T-helper 17 cell (primary cell): Measurements from ENCODE around the gene IGSF21. TPM values are rescaled to one million over a fixed set of nuclear protein-coding genes. Genes with fewer than 3 reads are reported as not detected.

Source experiments
- ATAC-seq: fragments of 150-1000 bp; cut with Tn5 transposase; 2 replicates; pipeline ENCODE4 v1.10.0; 2021; ENCODE audit warnings: mild to moderate bottlenecking, moderate library complexity
- DNase-seq, 3 donors: peaks; one replicate each; pipeline versions ENCODE4 v3.0.0 to v3.0.0-alpha.2; 2020 to 2021
- H3K9me3 ChIP-seq: one replicate; pipeline ENCODE4 v1.7.0; 2013; ENCODE audit warnings: low read length, mild to moderate bottlenecking; ENCODE audit not compliant: control insufficient read depth, poor library complexity, severe bottlenecking
- H3K27ac Mint-ChIP-seq: one replicate; pipeline ENCODE4 v1.8.0; 2022; ENCODE audit warnings: mild to moderate bottlenecking, moderate library complexity, mixed read lengths
- H3K27me3 Mint-ChIP-seq: one replicate; pipeline ENCODE4 v1.8.0; 2022; ENCODE audit warnings: mixed read lengths
- H3K36me3 Mint-ChIP-seq: one replicate; pipeline ENCODE4 v1.8.0; 2022; ENCODE audit warnings: low read depth, mixed read lengths
- H3K4me1 Mint-ChIP-seq: one replicate; pipeline ENCODE4 v1.8.0; 2022; ENCODE audit warnings: mild to moderate bottlenecking, mixed read lengths
- H3K4me3 Mint-ChIP-seq: one replicate; pipeline ENCODE4 v1.8.0; 2022; ENCODE audit warnings: mild to moderate bottlenecking, moderate library complexity, mixed read lengths
- total RNA-seq, 4 donors: library from RNA in 2 of 4; stranded (reverse) in 2 of 4; gene quantifications; one replicate each; pipeline ENCODE4 v1.2.3 and lab custom pipeline; 2022 to 2026

The IGSF21 gene
- total RNA-seq, 2 donors from 2014 or later = not detected

DNA sequence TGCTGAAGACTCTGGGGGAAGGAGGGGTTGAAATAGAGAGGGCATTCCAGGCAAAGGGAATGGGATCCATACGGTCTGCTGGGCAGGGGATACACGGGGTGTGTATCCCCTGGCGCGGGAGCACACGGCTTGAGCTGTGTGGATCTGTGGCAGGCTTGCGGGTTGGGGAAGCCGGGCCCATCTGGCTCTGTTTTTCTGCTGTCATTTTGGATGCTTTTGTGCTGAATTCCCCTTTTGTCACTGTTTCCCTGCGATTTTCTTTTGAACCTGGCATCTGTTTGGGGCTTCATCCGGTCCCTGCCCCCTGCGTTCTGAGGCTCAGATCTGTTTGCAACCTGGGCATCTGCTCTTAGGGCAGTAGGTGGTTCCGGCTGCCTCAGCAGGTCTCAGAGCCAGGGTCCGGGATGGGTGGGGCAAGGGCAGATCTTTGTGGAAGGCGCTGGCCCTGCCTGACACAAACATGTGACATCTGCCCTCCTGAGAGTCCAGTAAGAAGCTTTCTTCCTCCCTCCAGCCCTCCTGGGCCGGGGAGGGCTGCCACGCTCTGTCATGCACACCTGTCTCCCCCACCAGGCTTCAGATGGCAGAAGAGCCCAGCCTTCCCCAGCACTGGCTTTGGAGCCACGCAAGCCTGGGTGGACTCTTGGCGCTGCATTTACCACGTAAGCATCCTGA is 84.0 kb downstream of the IGSF21 start:
- peaks cover 2% of the 10 kb centered on the region for H3K4me1 Mint-ChIP-seq
- no peak overlapping the region for H3K4me3 Mint-ChIP-seq
- no peak for ATAC-seq
- H3K27me3 Mint-ChIP-seq = peaks cover 77% of the 10 kb centered on the region
- no peaks in the 10 kb centered on the region for H3K36me3 Mint-ChIP-seq
- DNase-seq = no peak
- H3K9me3 ChIP-seq = no peaks in the 10 kb centered on the region
- H3K27ac Mint-ChIP-seq = no peak overlapping the region

DNA sequence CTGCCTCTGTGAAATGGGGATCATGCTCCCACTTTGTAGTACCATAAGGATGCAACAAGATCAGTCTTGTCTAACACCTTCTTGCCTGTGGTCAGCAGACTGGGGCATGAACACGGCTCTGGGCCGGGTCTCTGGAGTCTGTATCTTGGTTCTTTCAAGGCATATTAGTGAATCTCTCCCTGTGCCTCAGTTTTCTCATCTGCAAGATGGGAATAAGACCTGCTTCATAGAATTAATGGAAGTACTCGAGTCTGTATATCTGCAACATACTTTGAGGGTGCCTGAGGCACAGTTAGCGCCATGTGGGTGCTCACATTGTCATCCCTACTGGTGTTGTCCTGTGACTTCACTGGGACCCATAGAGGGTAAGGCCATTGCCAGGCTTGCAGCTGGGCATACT is 84.6 kb downstream of the IGSF21 start:
- DNase-seq (no peak), ATAC-seq (no peak)
- Mint-ChIP-seq H3K27ac (no peak overlapping the region), H3K4me3 (no peak overlapping the region), H3K4me1 (peaks cover 2% of the 10 kb centered on the region), H3K27me3 (peaks cover 75% of the 10 kb centered on the region), H3K36me3 (no peaks in the 10 kb centered on the region)
- H3K9me3 ChIP-seq = no peaks in the 10 kb centered on the region

DNA sequence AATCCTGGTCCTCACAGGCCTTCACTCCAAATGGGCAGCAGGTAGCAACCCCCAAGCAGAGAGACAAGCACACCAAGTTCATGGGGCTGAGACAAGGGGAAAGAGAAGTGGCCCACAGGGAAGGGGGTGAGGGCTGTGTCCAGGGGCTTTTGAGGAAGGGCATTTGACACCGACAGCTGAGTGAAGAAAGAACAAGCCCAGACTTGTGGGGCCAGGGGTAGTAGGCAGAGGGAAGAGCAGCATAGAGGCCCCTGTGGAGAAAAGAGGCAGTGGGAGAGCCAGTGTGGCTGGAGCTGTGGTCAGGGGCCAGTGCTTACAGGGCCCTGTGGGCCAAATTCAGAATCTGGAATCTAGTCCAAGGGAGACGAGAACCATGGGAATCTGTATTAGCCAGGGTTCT is 85.4 kb downstream of the IGSF21 start:
- Mint-ChIP-seq H3K36me3 (no peaks in the 10 kb centered on the region), H3K4me3 (no peak overlapping the region), H3K4me1 (peaks cover 2% of the 10 kb centered on the region), H3K27me3 (peaks cover 77% of the 10 kb centered on the region), H3K27ac (no peak overlapping the region)
- DNase-seq = no peak
- no peaks in the 10 kb centered on the region for H3K9me3 ChIP-seq
- ATAC-seq = no peak

DNA sequence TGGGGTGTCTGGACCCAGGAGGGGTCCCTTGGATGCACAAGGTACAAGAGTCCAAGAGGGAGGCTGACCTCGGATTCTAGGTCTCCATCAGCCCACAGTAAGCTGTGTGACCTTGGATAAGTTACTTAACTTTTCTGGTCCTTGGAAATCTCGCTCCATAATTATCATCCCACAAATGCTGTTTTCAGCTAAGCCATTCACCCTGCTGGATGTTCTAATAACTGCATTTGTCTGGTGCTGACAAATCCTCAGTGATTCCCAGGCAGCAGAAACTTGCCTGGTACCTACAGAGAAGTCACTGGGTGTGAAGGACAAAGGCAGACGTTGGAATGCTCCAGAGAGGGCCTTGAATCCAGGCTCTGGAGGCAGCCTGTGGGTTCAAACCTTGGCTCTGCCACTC is 89.7 kb downstream of the IGSF21 start:
- H3K27ac Mint-ChIP-seq = no peak overlapping the region
- H3K4me1 Mint-ChIP-seq = peaks cover 2% of the 10 kb centered on the region
- no peak overlapping the region for H3K4me3 Mint-ChIP-seq
- ATAC-seq (no peak), DNase-seq (no peak)
- no peaks in the 10 kb centered on the region for H3K36me3 Mint-ChIP-seq
- no peaks in the 10 kb centered on the region for H3K9me3 ChIP-seq
- peaks cover 88% of the 10 kb centered on the region for H3K27me3 Mint-ChIP-seq

DNA sequence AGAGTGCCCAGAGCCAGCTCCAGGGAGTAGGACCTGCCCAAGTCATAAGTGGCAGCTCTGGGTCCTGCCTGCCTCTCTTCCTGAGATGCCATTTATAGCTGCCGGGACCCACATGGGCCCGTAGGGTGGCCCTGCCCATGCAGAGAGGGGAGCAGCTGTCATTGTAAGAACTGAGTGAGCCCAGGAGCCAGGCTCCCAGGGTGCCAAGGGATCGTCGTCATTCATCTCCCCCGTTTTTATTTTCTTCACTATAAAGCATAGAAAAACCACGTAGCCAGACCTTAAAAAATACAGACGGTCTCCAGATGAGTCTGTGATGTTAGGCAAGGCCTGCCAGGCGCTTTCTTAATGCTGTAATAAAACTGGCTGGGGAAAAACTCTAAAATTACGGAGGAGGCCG is 90.7 kb downstream of the IGSF21 start:
- Mint-ChIP-seq H3K4me3 (no peak overlapping the region), H3K27ac (no peak overlapping the region), H3K27me3 (peaks cover 82% of the 10 kb centered on the region), H3K4me1 (peaks cover 2% of the 10 kb centered on the region), H3K36me3 (no peaks in the 10 kb centered on the region)
- ATAC-seq (no peak), DNase-seq (no peak)
- no peaks in the 10 kb centered on the region for H3K9me3 ChIP-seq

DNA sequence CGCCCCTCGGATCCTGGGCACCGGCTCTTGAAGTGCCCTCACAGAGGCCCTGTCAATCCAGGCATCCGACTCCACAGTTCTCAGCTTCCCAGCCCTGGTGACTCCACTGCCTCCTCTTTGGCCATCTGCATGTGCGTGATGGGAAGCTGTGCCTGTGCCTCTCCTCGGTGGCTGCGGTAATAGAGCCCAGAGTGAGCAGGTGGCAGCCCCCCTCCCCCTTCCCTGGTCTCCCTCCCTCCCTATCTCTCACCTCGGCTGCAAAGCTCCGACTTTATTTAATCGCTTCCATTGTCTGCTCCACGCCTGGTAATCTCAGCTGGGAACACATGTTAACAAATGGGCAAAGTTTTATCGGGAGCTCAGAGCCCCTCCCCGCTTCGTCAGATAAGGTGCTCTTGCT is 91.9 kb downstream of the IGSF21 start:
- no peaks in the 10 kb centered on the region for H3K9me3 ChIP-seq
- Mint-ChIP-seq H3K4me3 (no peak overlapping the region), H3K27ac (no peak overlapping the region), H3K36me3 (no peaks in the 10 kb centered on the region), H3K27me3 (peaks cover 75% of the 10 kb centered on the region), H3K4me1 (peaks cover 2% of the 10 kb centered on the region)
- DNase-seq (no peak), ATAC-seq (no peak)

DNA sequence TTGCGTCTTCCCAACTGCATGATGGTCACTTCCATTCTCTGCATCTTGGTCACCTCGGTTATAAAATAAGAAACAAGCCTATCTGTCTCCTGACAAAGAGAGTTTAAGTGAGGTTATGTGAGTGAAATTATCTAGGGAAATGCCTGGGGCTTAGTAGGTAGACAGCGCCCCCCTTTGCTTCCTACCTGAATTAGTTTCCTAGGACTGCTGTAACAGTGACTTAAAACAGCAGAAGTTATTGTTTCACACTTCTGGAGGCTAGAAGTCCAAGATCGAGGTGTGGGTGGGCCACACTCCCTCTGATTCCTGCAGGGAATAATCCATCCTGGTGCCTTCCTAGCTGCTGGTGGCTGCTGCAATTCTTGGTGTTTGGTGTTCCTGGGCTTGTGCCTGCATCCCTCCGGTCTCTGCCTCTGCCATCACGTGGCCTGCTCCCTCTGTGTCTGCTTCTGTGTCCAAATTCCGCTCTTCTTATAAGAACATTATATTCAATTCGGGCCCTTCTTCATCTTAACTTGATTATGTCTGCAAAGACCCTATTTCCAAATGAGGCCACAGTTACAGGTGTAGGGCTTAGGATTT is 92.6 kb downstream of the IGSF21 start:
- Mint-ChIP-seq H3K36me3 (no peaks in the 10 kb centered on the region), H3K27me3 (peaks cover 72% of the 10 kb centered on the region), H3K4me1 (peaks cover 2% of the 10 kb centered on the region), H3K4me3 (no peak overlapping the region), H3K27ac (no peak overlapping the region)
- DNase-seq (no peak), ATAC-seq (no peak)
- H3K9me3 ChIP-seq = no peaks in the 10 kb centered on the region

DNA sequence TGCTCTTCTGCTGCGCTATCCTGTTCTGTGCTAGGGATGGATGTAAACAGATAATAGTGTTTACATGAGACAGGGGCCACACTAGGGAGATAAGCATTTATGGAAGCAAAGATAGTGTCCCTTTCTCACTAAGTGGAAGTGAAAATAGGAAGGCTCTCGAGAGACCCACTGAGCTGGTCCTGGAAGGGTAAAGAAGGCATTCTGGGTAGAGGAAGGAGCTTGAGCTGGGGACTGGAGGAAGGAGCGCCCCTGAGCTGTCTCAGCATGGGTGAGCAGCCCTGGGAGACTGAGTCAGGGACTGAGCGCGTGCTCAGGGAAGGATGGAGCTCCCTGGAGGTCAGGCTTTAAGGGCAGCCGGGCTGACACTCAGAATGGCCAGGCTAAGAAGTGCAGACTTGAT is 93.3 kb downstream of the IGSF21 start:
- Mint-ChIP-seq H3K36me3 (no peaks in the 10 kb centered on the region), H3K4me1 (no peaks in the 10 kb centered on the region), H3K27ac (no peak overlapping the region), H3K4me3 (no peak overlapping the region), H3K27me3 (peaks cover 65% of the 10 kb centered on the region)
- ATAC-seq (no peak), DNase-seq (no peak)
- H3K9me3 ChIP-seq = no peaks in the 10 kb centered on the region

DNA sequence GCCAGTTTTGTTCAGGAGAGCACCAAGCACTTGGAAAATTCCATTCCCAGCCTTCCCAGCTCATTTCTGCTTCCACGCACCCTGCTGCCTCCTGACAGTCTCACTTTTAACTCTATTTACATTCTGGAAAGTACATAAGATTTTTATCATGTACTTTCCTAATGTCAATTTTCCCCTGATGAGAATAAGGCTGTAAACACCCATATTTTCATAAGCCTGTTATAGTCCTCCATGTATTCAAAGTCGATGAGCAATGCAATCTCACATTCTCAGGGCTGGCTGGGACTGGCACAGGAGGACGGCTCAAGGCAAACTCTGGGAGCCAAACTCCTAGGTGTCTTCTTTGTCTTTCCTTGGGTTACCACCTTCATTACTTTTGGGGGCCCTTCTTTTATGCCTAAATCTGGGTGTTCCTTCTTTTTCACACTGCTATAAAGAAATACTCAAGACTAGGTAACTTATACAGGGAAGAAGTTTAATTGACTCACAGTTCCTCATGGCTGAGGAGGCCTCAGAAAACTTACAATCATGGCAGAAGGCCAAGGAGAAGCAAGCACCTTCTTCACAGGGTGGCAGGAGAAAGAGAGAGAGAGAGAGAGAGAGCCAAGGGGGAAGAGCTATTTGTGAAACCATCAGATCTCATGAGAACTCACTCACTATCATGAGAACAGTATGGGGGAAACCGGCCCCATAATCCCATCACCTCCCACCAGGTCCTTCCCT is 94.6 kb downstream of the IGSF21 start:
- Mint-ChIP-seq H3K36me3 (no peaks in the 10 kb centered on the region), H3K4me3 (no peak overlapping the region), H3K27ac (no peak overlapping the region), H3K27me3 (peaks cover 55% of the 10 kb centered on the region), H3K4me1 (no peaks in the 10 kb centered on the region)
- no peaks in the 10 kb centered on the region for H3K9me3 ChIP-seq
- ATAC-seq (no peak), DNase-seq (no peak)

DNA sequence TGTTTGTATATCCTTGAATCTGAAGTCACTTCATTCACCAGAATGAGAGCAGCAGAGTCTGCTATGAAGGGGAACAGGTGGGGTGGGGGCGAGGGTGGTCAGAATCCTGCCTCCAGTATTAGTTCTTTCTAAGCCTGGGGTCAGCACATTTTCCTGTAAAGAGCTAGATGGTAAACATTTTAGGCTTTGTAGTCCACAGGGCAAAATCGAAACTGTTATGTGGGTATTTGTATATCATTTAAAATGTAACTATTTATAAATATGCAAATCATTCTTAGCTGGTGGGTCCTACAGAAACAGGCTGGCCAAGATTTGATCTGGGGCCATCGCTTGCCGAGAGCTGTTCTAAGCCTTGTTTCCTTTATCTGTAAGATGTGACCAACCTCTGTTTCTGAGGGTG is 96.0 kb downstream of the IGSF21 start:
- ATAC-seq = no peak
- H3K27ac Mint-ChIP-seq = no peak overlapping the region

DNA sequence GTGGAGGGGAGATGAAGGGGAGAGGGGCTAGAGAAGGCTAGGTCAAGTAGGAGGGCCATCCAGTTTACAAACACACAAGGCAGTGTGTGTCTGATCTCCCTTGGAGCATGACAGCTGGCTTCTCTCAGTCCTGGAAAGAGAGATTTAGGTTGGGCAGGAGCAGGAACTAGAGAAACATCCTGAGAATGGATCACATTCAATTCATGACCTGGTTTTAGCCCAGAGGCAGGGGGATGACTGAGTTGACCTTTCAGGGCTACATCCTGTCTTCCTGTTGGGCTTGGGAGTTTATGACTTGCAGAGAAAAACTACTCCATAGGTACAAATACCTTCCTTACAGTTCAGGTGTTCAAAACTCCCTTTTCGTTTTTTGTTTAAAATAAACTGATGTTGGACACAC is 97.0 kb downstream of the IGSF21 start:
- no peak for ATAC-seq

More for the DNA sequence above, 96.0 kb downstream of the IGSF21 start:
- DNase-seq = no peak
- no peak overlapping the region for H3K4me3 Mint-ChIP-seq
- H3K27me3 Mint-ChIP-seq = peaks cover 49% of the 10 kb centered on the region
- no peaks in the 10 kb centered on the region for H3K36me3 Mint-ChIP-seq
- H3K9me3 ChIP-seq = no peaks in the 10 kb centered on the region
- no peaks in the 10 kb centered on the region for H3K4me1 Mint-ChIP-seq

DNA sequence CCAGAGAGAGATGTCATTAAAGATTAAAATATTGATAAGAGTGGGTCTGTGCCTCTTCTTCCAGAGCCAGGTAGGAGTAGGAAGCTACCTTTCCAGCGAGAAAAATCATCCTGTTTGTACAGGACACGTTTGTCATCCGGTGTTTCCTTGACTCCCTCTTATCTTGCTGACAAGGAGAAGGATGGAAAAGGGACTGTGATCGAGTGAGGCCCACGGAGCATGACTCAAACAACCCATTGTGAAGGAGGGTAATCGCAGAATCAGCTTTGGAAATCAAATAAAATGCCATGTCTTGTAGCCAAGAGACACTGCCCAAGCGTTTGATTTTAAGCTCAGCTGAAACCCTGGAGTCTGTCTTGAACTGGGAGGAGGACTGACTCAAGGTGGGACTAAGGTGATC is 97.7 kb downstream of the IGSF21 start:
- Mint-ChIP-seq H3K4me3 (no peak overlapping the region), H3K27ac (no peak overlapping the region), H3K4me1 (no peaks in the 10 kb centered on the region), H3K27me3 (peaks cover 38% of the 10 kb centered on the region), H3K36me3 (no peaks in the 10 kb centered on the region)
- H3K9me3 ChIP-seq = no peaks in the 10 kb centered on the region
- DNase-seq = no peak
- no peak for ATAC-seq

More for the DNA sequence above, 97.0 kb downstream of the IGSF21 start:
- H3K27ac Mint-ChIP-seq = no peak overlapping the region
- H3K4me1 Mint-ChIP-seq = no peaks in the 10 kb centered on the region
- H3K4me3 Mint-ChIP-seq = no peak overlapping the region
- no peaks in the 10 kb centered on the region for H3K36me3 Mint-ChIP-seq
- no peak for DNase-seq
- H3K9me3 ChIP-seq = no peaks in the 10 kb centered on the region
- peaks cover 41% of the 10 kb centered on the region for H3K27me3 Mint-ChIP-seq

DNA sequence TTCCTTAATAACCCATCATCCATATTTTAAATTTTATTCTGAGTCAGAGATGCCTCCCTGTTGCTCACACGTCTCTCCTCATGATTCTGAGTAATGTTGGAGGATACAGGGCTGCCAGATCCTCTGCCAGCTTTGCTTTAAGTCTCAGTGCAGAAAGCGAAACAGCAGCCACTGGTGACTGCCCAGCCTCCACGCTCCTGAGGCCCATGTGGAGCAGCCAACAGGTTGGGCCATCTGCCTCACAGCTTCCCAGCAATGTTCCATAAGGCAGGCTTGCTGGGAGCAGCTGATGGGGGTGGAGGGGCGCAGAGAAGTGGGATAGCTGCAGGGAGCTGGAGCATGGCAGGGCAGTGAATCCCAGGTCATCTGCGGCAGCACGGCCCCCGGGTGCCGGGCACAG is 104.2 kb downstream of the IGSF21 start:
- ATAC-seq (no peak), DNase-seq (no peak)
- H3K27me3 Mint-ChIP-seq = peaks cover 12% of the 10 kb centered on the region
- H3K4me3 Mint-ChIP-seq = no peak overlapping the region
- no peaks in the 10 kb centered on the region for H3K4me1 Mint-ChIP-seq
- no peak overlapping the region for H3K27ac Mint-ChIP-seq
- H3K36me3 Mint-ChIP-seq = no peaks in the 10 kb centered on the region
- no peaks in the 10 kb centered on the region for H3K9me3 ChIP-seq
